ENCODE results near the gene PLPP4. TPM values are rescaled to one million over a fixed set of nuclear protein-coding genes. Genes with fewer than 3 reads are reported as not detected.

Gene PLPP4
- total and polyA plus RNA-seq, 2 donors from 2014 or later: 6.4 to 11.2 TPM

GRCh38 chr10:120436439-120437112 lies 20.5 kb upstream of the PLPP4 start:
- Histone ChIP-seq H3K27me3 (ENCODE audit: control insufficient read depth, insufficient read depth, low read length) (no peaks in the 10 kb centered on the region), H3K27ac (ENCODE audit: low read depth in 2 of 2, low read length in 2 of 2) (no peak overlapping the region), H3K36me3 (ENCODE audit: control insufficient read depth in 2 of 3, insufficient read depth in 3 of 3, low read length in 3 of 3) (no peaks in the 10 kb centered on the region), H3K4me1 (ENCODE audit: control insufficient read depth in 2 of 3, insufficient read depth in 2 of 3, low read depth in 1 of 3, low read length in 3 of 3) (no peaks in the 10 kb centered on the region), H3K9ac (ENCODE audit: low read length in 3 of 3) (no peak overlapping the region), H3K4me3 (ENCODE audit: low read length in 3 of 3) (no peak overlapping the region), H3K9me3 (ENCODE audit: control insufficient read depth in 2 of 3, insufficient read depth in 1 of 3, low read length in 3 of 3) (no peaks in the 10 kb centered on the region)
- DNase-seq (peak in 2 of 5 donors; percentile 31 to 43), FAIRE-seq (no peak)
- no peak for TF ChIP-seq CTCF (IDR thresholded peaks at IDR 0.05; ENCODE audit: borderline replicate concordance, extremely low read depth, insufficient read depth)
- intact Hi-C loops (cut with DNase I): no loop called here

- TF ChIP-seq CTCF (IDR thresholded peaks at IDR 0.05; ENCODE audit: borderline replicate concordance, extremely low read depth, insufficient read depth): no peak
- Histone ChIP-seq H3K4me3 (ENCODE audit: low read length in 3 of 3) (no peak overlapping the region), H3K9ac (ENCODE audit: low read length in 3 of 3) (no peak overlapping the region), H3K27me3 (ENCODE audit: control insufficient read depth, insufficient read depth, low read length) (no peaks in the 10 kb centered on the region), H3K4me1 (ENCODE audit: control insufficient read depth in 2 of 3, insufficient read depth in 2 of 3, low read depth in 1 of 3, low read length in 3 of 3) (no peaks in the 10 kb centered on the region), H3K36me3 (ENCODE audit: control insufficient read depth in 2 of 3, insufficient read depth in 3 of 3, low read length in 3 of 3) (no peaks in the 10 kb centered on the region), H3K27ac (ENCODE audit: low read depth in 2 of 2, low read length in 2 of 2) (no peak overlapping the region), H3K9me3 (ENCODE audit: control insufficient read depth in 2 of 3, insufficient read depth in 1 of 3, low read length in 3 of 3) (no peaks in the 10 kb centered on the region)
- intact Hi-C loops (cut with DNase I): no loop called here
- DNase-seq (no peak), FAIRE-seq (no peak)
Measured at GRCh38 chr10:120437541-120437940, 19.5 kb upstream of the PLPP4 start.

GRCh38 chr10:120451968-120452367 lies 5.1 kb upstream of the PLPP4 start:
- H3K9me3 ChIP-seq (ENCODE audit: control insufficient read depth in 2 of 3, insufficient read depth in 1 of 3, low read length in 3 of 3): no peaks in the 10 kb centered on the region
- no peak for TF ChIP-seq CTCF (IDR thresholded peaks at IDR 0.05; ENCODE audit: borderline replicate concordance, extremely low read depth, insufficient read depth)
- no peak overlapping the region for H3K27ac ChIP-seq (ENCODE audit: low read depth in 2 of 2, low read length in 2 of 2)
- H3K4me3 ChIP-seq (ENCODE audit: low read length in 3 of 3): no peak overlapping the region
- intact Hi-C loops (cut with DNase I): no loop called here
- no peaks in the 10 kb centered on the region for H3K36me3 ChIP-seq (ENCODE audit: control insufficient read depth in 2 of 3, insufficient read depth in 3 of 3, low read length in 3 of 3)
- no peak overlapping the region for H3K9ac ChIP-seq (ENCODE audit: low read length in 3 of 3)
- DNase-seq: no peak
- H3K4me1 ChIP-seq (ENCODE audit: control insufficient read depth in 2 of 3, insufficient read depth in 2 of 3, low read depth in 1 of 3, low read length in 3 of 3): peaks cover 0 to 2% (median 0%) of the 10 kb centered on the region in 3 donors
- H3K27me3 ChIP-seq (ENCODE audit: control insufficient read depth, insufficient read depth, low read length): peaks cover 3% of the 10 kb centered on the region
- FAIRE-seq: no peak

GRCh38 chr10:120453319-120453718 lies 3.7 kb upstream of the PLPP4 start:
- intact Hi-C loops (cut with DNase I): no loop called here
- TF ChIP-seq CTCF (IDR thresholded peaks at IDR 0.05; ENCODE audit: borderline replicate concordance, extremely low read depth, insufficient read depth): no peak
- H3K4me1 ChIP-seq (ENCODE audit: control insufficient read depth in 2 of 3, insufficient read depth in 2 of 3, low read depth in 1 of 3, low read length in 3 of 3): peaks cover 0 to 2% (median 0%) of the 10 kb centered on the region in 3 donors

More at GRCh38 chr10:120453319-120453718, 3.7 kb upstream of the PLPP4 start:
- no peaks in the 10 kb centered on the region for H3K36me3 ChIP-seq (ENCODE audit: control insufficient read depth in 2 of 3, insufficient read depth in 3 of 3, low read length in 3 of 3)
- peaks cover 6% of the 10 kb centered on the region for H3K27me3 ChIP-seq (ENCODE audit: control insufficient read depth, insufficient read depth, low read length)
- H3K9ac ChIP-seq (ENCODE audit: low read length in 3 of 3): no peak overlapping the region
- H3K4me3 ChIP-seq (ENCODE audit: low read length in 3 of 3): no peak overlapping the region
- H3K9me3 ChIP-seq (ENCODE audit: control insufficient read depth in 2 of 3, insufficient read depth in 1 of 3, low read length in 3 of 3): no peaks in the 10 kb centered on the region
- no peak for DNase-seq
- FAIRE-seq: no peak
- no peak overlapping the region for H3K27ac ChIP-seq (ENCODE audit: low read depth in 2 of 2, low read length in 2 of 2)

Measured in kidney (tissue), 14 donors.